Natural killer cell treated with Interleukin-12 subunit alpha and Interleukin-12 subunit beta and Interleukin-15 and Interleukin-18, amount 100 ng/mL, for 72 hours (primary cell): ENCODE data around the gene KIF17. TPM values are rescaled to one million over a fixed set of nuclear protein-coding genes. Genes with fewer than 3 reads are reported as not detected.

ENCODE experiments used
- ATAC-seq, 2 donors: fragments of 150-1000 bp; cut with Tn5 transposase in 1 of 2; sonication (Bioruptor Pico), chemical (Tn5 transposase) in 1 of 2; 2 replicates each; pipeline ENCODE4 v1.10.0; 2021
- DNase-seq: peaks from one replicate; pipeline ENCODE4 v3.0.0; 2022; ENCODE audit warnings: low spot score
- H3K27ac Mint-ChIP-seq, 2 donors: 1 replicate in 1 of 2; 2 replicates in 1 of 2; pipeline ENCODE4 v1.8.0; 2022; ENCODE audit warnings: mixed read lengths in 2 of 2, mild to moderate bottlenecking in 1 of 2, moderate library complexity in 1 of 2
- H3K27me3 Mint-ChIP-seq, 2 donors: 1 replicate in 1 of 2; 2 replicates in 1 of 2; pipeline ENCODE4 v1.8.0; 2022; ENCODE audit warnings: mixed read lengths in 2 of 2
- H3K36me3 Mint-ChIP-seq: one replicate; pipeline ENCODE4 v1.8.0; 2022; ENCODE audit warnings: mixed read lengths
- H3K4me1 Mint-ChIP-seq, 2 donors: 1 replicate in 1 of 2; 2 replicates in 1 of 2; pipeline ENCODE4 v1.8.0; 2022; ENCODE audit warnings: low read depth in 2 of 2, mixed read lengths in 2 of 2, mild to moderate bottlenecking in 1 of 2
- H3K4me3 Mint-ChIP-seq: one replicate; pipeline ENCODE4 v1.8.0; 2022; ENCODE audit warnings: mixed read lengths
- H3K9me3 Mint-ChIP-seq: 2 replicates; pipeline ENCODE4 v1.8.0; 2022; ENCODE audit warnings: mixed read lengths
- total RNA-seq, 2 donors: library from RNA; stranded (reverse); gene quantifications; one replicate each; pipeline ENCODE4 v1.2.3, GENCODE V29; 2022

KIF17 gene
- not detected for total RNA-seq

DNA sequence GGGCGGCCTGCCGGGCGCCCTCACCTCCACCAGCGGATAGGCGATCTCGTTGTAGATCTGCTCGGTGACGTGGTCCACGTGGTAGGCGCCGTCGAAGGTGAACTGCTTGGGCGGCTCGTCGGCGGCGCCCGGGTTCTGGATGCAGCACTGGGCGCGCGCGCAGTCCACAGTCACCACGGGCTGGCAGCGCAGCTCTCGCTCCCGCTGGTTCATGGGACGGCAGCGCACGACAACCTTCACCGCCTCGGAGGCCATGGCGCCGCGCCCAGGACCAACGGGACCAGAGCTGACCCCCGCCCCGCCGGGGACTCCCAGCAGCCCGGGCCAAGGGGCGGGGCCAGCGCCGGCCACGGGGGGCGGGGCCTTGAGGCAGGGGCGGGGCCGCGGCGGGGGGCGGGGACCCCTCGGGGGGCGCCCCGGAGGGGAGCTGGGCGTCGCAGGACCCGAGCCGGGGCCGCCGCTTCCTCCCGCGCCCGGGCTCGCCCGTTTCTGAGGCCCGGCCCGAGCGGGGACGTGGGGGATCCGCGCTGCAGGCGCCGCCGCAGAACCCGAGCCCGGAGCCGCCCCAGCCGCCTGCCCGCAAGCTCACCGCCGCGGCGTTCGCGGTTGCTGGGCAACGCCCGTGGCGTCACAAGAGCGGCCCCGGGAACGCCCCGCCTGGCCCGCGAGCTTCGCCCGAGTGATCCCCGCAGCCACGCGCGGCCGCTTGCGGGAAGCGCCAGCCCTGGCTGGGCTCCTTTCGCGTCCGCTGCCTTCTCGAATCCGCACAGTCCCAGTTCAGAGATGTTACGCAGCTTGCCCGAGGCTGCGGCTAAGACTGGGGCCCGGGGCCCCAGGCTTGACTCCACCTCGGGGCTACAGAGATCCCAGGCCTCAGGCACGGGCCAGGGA is at the start of gene KIF17:
TSS of gene KIF17 (minus strand) at position 556 of the 891 bp plus-strand sequence. CDS start at position 255, 301 bp downstream.
- no peak within 1 kb of the TSS for H3K27ac Mint-ChIP-seq
- H3K9me3 Mint-ChIP-seq: no peaks in the 10 kb centered on the region
- H3K27me3 Mint-ChIP-seq: peaks cover 13 to 20% of the 10 kb centered on the region in 2 donors
- DNase-seq: peak; percentile 80
- no peaks in the 10 kb centered on the region for H3K36me3 Mint-ChIP-seq
- H3K4me1 Mint-ChIP-seq: peaks cover 6 to 10% of the 10 kb centered on the region in 2 donors
- H3K4me3 Mint-ChIP-seq: peak within 1 kb of the TSS; percentile 76
- peak; percentile 69 to 84 for ATAC-seq

GRCh38 chr1:20767271-20767670 is 49.5 kb upstream of the KIF17 start:
- no peak for DNase-seq
- Mint-ChIP-seq H3K9me3 (no peaks in the 10 kb centered on the region), H3K4me3 (no peak overlapping the region), H3K27ac (no peak overlapping the region), H3K4me1 (no peaks in the 10 kb centered on the region), H3K36me3 (peaks cover 22% of the 10 kb centered on the region), H3K27me3 (no peaks in the 10 kb centered on the region)
- no peak for ATAC-seq

- Mint-ChIP-seq H3K9me3 (no peaks in the 10 kb centered on the region), H3K27me3 (no peaks in the 10 kb centered on the region), H3K36me3 (peaks cover 29% of the 10 kb centered on the region), H3K4me3 (no peak overlapping the region), H3K27ac (no peak overlapping the region), H3K4me1 (no peaks in the 10 kb centered on the region)
- ATAC-seq (no peak), DNase-seq (no peak)
Observed at GRCh38 chr1:20763417-20763816, 45.6 kb upstream of the KIF17 start.

GRCh38 chr1:20760322-20760721 is 42.5 kb upstream of the KIF17 start:
- no peaks in the 10 kb centered on the region for H3K27me3 Mint-ChIP-seq
- H3K4me3 Mint-ChIP-seq: no peak overlapping the region
- peak overlapping the region in 1 of 2 donors; percentile 34 for H3K27ac Mint-ChIP-seq
- no peaks in the 10 kb centered on the region for H3K4me1 Mint-ChIP-seq
- no peak for DNase-seq
- no peak for ATAC-seq
- peaks cover 29% of the 10 kb centered on the region for H3K36me3 Mint-ChIP-seq
- H3K9me3 Mint-ChIP-seq: no peaks in the 10 kb centered on the region

DNA sequence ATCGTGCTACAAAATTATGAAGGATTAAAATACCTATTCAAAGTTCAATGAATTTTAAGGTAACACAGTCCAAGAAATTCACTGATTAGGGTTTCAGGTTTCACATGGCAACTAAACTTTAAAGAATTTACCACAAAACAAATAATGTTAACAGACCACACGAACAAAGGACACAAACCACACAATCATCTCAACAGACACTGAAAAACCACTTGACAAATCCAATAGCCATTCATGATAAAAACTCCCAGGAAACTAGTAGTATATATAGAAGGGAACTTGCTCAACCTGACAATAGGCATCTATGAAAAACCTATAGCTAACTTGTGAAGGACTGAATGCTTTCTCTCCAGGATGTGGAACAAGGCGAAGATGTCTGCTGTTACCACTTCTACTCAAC is 35.8 kb upstream of the KIF17 start:
- ATAC-seq (no peak), DNase-seq (no peak)
- Mint-ChIP-seq H3K4me3 (no peak overlapping the region), H3K36me3 (peaks cover 16% of the 10 kb centered on the region), H3K4me1 (peaks cover 6 to 8% of the 10 kb centered on the region in 2 donors), H3K27me3 (no peaks in the 10 kb centered on the region), H3K9me3 (no peaks in the 10 kb centered on the region), H3K27ac (no peak overlapping the region)

- H3K4me1 Mint-ChIP-seq: peaks cover 6 to 8% of the 10 kb centered on the region in 2 donors
- no peak overlapping the region for H3K4me3 Mint-ChIP-seq
- no peaks in the 10 kb centered on the region for H3K27me3 Mint-ChIP-seq
- DNase-seq: no peak
- H3K9me3 Mint-ChIP-seq: no peaks in the 10 kb centered on the region
- no peak overlapping the region for H3K27ac Mint-ChIP-seq
- ATAC-seq: no peak
- H3K36me3 Mint-ChIP-seq: peaks cover 16% of the 10 kb centered on the region
Observed at GRCh38 chr1:20751462-20751990, 33.7 kb upstream of the KIF17 start.

- H3K4me1 Mint-ChIP-seq: no peaks in the 10 kb centered on the region
- DNase-seq (no peak), ATAC-seq (no peak)
- H3K36me3 Mint-ChIP-seq: peaks cover 18% of the 10 kb centered on the region
- no peak overlapping the region for H3K4me3 Mint-ChIP-seq
- no peak overlapping the region for H3K27ac Mint-ChIP-seq
- no peaks in the 10 kb centered on the region for H3K9me3 Mint-ChIP-seq
- no peaks in the 10 kb centered on the region for H3K27me3 Mint-ChIP-seq
Observed at GRCh38 chr1:20742671-20743070, 24.9 kb upstream of the KIF17 start.

GRCh38 chr1:20740781-20741180 is 23.0 kb upstream of the KIF17 start:
- Mint-ChIP-seq H3K9me3 (no peaks in the 10 kb centered on the region), H3K4me1 (no peaks in the 10 kb centered on the region), H3K27ac (no peak overlapping the region), H3K4me3 (no peak overlapping the region), H3K27me3 (no peaks in the 10 kb centered on the region), H3K36me3 (peaks cover 18% of the 10 kb centered on the region)
- DNase-seq (no peak), ATAC-seq (no peak)

GRCh38 chr1:20739225-20739624 is 21.4 kb upstream of the KIF17 start:
- ATAC-seq (no peak), DNase-seq (no peak)
- Mint-ChIP-seq H3K27me3 (no peaks in the 10 kb centered on the region), H3K27ac (no peak overlapping the region), H3K36me3 (peaks cover 8% of the 10 kb centered on the region), H3K4me1 (no peaks in the 10 kb centered on the region), H3K4me3 (no peak overlapping the region), H3K9me3 (no peaks in the 10 kb centered on the region)

GRCh38 chr1:20735581-20736111 is 17.8 kb upstream of the KIF17 start:
- H3K27me3 Mint-ChIP-seq: peaks cover 0 to 3% of the 10 kb centered on the region in 2 donors
- H3K4me1 Mint-ChIP-seq: peaks cover 11 to 15% of the 10 kb centered on the region in 2 donors
- ATAC-seq (no peak), DNase-seq (no peak)
- no peak overlapping the region for H3K4me3 Mint-ChIP-seq
- no peaks in the 10 kb centered on the region for H3K9me3 Mint-ChIP-seq
- H3K27ac Mint-ChIP-seq: no peak overlapping the region
- no peaks in the 10 kb centered on the region for H3K36me3 Mint-ChIP-seq

- Mint-ChIP-seq H3K27me3 (peaks cover 9 to 11% of the 10 kb centered on the region in 2 donors), H3K36me3 (no peaks in the 10 kb centered on the region), H3K4me1 (peaks cover 16 to 18% of the 10 kb centered on the region in 2 donors), H3K4me3 (peak overlapping the region; percentile 91), H3K27ac (peak overlapping the region in 1 of 2 donors; percentile 14), H3K9me3 (no peaks in the 10 kb centered on the region)
- DNase-seq: no peak
- no peak for ATAC-seq
Observed at GRCh38 chr1:20733360-20733975, 15.7 kb upstream of the KIF17 start.

- peaks cover 16 to 22% of the 10 kb centered on the region in 2 donors for H3K4me1 Mint-ChIP-seq
- H3K27ac Mint-ChIP-seq: peak within 1 kb of the TSS in 1 of 2 donors; percentile 14
- ATAC-seq (peak; percentile 65 to 72), DNase-seq (peak; percentile 70)
- no peaks in the 10 kb centered on the region for H3K9me3 Mint-ChIP-seq
- no peaks in the 10 kb centered on the region for H3K36me3 Mint-ChIP-seq
- H3K27me3 Mint-ChIP-seq: peaks cover 16% of the 10 kb centered on the region in 2 donors
- peak within 1 kb of the TSS; percentile 91 for H3K4me3 Mint-ChIP-seq
Observed at GRCh38 chr1:20732588-20733359, 15.0 kb upstream of the KIF17 start, which contains the start of gene SH2D5. TSS of gene SH2D5 (minus strand) at chr1:20732703. CDS start at chr1:20728044, 4,659 bp downstream.

DNA sequence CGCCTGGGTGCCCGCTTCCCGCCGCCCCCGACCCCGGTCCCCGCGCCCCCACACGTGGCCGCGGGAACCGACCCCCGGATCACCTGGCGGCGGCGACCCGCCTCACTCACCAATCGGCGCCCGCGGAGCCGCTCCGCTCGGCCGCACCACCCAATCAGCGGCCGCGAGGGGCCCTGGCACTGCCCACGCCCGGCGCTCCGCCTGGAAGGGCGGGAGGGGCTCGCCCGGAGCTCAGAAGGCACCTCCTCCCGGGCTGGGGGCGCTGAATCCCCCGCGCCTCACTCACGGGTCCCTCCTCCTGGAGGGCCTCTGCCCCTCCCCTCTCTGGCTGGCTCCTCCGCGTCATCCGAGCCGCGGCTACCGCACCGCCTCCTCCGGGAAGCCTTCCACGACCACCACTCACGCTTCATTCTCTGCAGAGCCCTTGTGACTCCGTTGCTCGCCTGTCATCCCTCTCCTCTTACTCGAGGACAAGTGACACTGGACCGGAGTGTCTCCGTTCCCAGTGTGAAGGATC is 14.3 kb upstream of the KIF17 start:
- H3K9me3 Mint-ChIP-seq: no peaks in the 10 kb centered on the region
- H3K4me3 Mint-ChIP-seq: peak overlapping the region; percentile 91
- H3K36me3 Mint-ChIP-seq: no peaks in the 10 kb centered on the region
- H3K27me3 Mint-ChIP-seq: peaks cover 16% of the 10 kb centered on the region in 2 donors
- peaks cover 16 to 22% of the 10 kb centered on the region in 2 donors for H3K4me1 Mint-ChIP-seq
- ATAC-seq (peak; percentile 83 to 86), DNase-seq (peak; percentile 76)
- H3K27ac Mint-ChIP-seq: peak overlapping the region in 1 of 2 donors; percentile 14
